GM21447 (cell line): ENCODE measurements around the gene PRKCD.

Experiments
- ATAC-seq: cut with Tn5 transposase; IDR thresholded peaks from one replicate; pipeline ENCODE4 v1.9.1; 2021; ENCODE audit not compliant: unreplicated experiment

Gene PRKCD

GRCh38 chr3:53213276-53213675, 52.3 kb downstream of the PRKCD start:
- ATAC-seq, result no peak

- ATAC-seq, result no peak
These were observed 54.8 kb downstream of the PRKCD start for GRCh38 chr3:53215816-53216215.

DNA sequence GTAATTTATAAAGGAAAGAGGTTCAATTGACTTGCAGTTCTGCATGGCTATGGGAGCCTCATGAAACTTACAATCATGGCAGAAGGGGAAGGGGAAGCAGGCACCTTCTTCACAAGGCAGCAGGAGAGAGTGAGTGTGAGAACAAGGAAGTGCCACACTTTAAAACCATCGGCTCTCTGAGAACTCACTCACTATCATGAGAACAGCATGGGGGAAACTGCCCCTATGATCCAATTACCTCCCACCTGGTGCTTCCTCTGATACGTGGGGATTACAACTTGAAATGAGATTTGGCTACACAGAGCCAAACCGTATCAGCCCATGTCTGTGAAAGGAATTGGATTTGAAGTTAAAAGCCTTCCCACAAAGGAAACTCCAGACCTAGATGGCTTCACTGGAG, 55.7 kb downstream of the PRKCD start:
- no peak for ATAC-seq

GRCh38 chr3:53217175-53217574, 56.2 kb downstream of the PRKCD start:
- ATAC-seq, result no peak

DNA sequence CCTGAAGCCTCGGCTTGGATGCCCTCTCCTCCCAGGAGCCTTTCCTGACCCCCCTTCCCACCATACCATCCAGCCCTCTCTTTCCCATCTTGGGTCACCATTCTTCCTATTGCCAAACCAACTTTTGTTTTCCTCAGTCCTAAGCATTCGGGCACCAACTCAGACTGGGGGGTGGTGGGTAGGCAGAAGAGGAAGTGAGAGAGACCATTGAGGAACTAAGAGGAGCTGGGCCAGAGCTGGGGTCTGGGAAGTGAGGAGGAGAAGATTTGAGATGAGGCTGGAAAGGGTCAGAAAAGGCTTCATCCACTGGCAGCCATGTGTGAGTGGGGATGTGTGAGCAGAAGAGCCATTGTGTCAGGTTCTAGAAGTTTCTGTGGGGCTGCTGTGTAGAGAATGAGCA, 57.1 kb downstream of the PRKCD start:
- ATAC-seq, result peak; percentile 42

GRCh38 chr3:53219895-53220483, 59.0 kb downstream of the PRKCD start:
- ATAC-seq, result peak; percentile 76

GRCh38 chr3:53221345-53221744, 60.3 kb downstream of the PRKCD start:
- ATAC-seq, result no peak

DNA sequence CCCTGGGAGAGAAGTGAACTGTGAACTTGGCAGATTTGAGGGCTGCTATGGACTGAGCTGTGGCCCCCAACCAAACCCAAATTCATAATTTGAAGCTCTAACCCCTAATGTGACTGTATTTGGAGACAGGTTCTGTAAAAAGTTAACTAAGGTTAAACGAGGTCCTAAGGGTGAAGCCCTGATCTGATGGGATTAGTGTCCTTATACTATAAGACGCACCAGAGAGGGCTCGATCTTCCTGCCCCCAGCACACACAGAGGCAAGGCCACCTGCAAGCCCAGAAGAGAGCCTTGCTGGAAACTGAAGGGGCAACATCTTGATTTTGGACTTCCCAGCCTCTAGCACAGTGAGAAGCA, 60.8 kb downstream of the PRKCD start:
- no peak for ATAC-seq

GRCh38 chr3:53222183-53222901, 61.3 kb downstream of the PRKCD start:
- no peak for ATAC-seq

- no peak for ATAC-seq
These were observed 62.0 kb downstream of the PRKCD start for GRCh38 chr3:53223025-53223424.

- ATAC-seq, result no peak
These were observed 62.5 kb downstream of the PRKCD start for GRCh38 chr3:53223541-53223966.

- ATAC-seq, result no peak
These were observed 63.0 kb downstream of the PRKCD start for GRCh38 chr3:53224026-53224425.

- ATAC-seq, result no peak
These were observed 63.5 kb downstream of the PRKCD start for GRCh38 chr3:53224536-53224935.

DNA sequence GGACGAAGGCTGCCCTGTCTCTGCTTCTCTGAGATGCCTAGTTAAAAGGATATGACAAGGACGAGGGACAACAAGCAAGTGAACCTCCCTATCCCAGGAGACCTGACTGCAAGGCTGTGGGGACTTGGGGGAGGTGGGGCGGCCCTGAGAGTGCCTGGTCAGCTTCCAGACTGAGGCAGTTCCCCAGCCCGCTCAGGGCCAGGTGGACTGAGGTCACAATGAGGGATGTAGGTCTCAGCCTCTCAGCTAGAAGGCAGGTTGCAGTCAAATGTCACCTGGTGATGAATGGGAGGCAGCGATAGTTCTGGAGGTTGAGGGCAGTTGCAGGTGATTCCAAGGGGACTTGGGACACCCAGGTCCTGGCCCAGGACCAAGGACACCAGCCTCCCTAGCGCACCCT, 64.2 kb downstream of the PRKCD start:
- no peak for ATAC-seq

DNA sequence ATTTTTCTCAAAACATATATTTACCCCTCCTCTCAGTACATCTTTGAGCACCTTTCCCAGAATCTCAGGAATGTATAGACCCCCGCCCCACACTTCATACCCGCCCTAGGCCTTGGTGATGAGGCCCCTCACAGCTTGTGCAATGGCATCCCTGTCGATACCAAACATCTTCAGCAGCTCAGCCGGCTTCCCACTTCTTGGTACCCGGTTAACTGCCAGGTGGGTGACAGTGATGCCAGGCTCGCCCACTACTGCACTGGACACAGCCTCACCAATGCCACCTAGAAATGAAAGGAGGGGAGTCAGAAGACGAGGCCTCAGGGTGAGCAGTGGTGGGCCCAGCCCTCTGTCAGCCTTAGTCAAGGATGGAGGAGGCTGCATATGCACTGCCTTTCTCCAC, 64.6 kb downstream of the PRKCD start:
- no peak for ATAC-seq

- ATAC-seq, result no peak
These were observed 65.3 kb downstream of the PRKCD start for GRCh38 chr3:53226142-53226840.

- ATAC-seq, result no peak
These were observed 65.9 kb downstream of the PRKCD start for GRCh38 chr3:53226841-53227407.

DNA sequence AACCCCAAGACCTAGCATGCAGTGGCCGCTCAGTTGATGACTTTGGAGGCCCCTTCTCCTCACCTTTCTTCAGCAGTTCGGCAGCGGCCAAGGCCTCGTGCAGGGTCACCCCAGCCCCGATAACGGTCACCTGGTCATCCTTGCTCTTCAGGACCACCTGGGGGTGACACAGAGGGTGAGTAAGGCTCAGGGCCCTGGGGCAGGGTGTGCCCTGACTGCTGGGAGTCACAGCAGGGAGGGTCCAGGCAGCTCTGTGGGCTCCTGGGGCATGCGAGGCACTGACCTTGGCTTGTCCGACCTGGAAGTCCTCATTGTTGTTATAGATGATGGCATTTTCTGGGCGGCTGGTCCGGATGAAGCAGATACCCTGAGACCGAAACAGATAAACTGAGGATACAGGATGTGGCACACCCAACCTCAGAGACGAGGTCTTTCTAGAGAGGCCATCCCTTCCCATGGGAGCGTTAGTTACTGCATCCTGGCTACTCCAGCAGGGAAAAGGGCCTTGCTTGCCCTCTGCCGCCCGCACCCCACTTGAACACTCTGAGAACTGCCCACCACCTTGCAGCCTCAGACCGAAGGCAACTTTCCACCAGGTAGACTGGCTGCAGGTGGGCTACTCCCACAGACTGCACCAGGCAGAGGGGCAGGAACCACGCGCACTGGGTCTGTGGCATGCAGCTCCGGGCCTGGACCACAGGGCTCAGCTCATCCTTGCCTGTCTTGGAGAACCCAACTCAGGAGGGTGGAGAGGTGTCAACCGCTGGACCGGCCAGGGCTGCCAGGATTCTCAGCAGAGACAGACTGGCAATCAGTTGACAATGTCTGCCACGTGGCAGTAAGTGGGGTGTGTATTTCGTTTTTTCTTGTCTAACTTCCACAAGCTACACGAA, 67.2 kb downstream of the PRKCD start:
- ATAC-seq, result no peak

DNA sequence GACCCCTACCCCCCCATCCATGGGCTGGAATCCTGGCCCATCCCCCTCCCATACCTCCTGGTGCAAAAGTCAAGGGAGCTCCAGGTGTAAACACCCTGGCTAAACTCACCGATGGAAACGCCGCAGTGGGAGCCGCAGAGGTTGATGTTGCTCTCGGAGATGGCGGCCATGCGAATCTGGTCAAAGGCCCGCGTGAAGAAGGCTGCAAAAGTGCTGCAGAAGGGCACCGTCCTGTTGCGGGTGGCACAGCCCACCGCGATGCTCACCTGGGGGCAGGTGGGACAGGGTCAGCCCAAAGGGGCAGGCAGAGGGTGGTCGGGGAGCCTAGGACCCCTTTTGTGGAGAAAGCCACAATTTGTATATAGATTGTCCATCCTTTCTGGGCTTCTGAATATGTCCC, 68.2 kb downstream of the PRKCD start:
- ATAC-seq, result no peak

DNA sequence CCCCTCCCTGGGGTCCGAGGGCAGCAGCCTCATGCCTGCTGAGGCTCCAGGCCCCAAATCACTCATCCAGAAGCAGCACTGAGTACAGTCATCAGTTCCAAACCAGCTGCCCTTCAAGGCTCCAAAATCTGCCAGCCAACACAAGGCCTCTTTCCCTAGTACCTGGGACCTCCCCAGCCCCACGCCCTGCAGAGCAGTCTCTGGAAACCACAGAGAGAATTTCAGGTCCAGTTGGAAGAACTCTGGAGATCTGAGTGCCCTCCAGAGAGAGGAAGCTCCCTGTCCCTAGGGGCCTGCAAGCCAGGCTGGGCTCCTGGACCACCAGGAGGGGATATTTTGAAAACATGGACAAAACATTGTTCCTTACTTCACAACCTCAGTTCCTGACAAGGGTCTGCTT, 68.6 kb downstream of the PRKCD start:
- no peak for ATAC-seq

DNA sequence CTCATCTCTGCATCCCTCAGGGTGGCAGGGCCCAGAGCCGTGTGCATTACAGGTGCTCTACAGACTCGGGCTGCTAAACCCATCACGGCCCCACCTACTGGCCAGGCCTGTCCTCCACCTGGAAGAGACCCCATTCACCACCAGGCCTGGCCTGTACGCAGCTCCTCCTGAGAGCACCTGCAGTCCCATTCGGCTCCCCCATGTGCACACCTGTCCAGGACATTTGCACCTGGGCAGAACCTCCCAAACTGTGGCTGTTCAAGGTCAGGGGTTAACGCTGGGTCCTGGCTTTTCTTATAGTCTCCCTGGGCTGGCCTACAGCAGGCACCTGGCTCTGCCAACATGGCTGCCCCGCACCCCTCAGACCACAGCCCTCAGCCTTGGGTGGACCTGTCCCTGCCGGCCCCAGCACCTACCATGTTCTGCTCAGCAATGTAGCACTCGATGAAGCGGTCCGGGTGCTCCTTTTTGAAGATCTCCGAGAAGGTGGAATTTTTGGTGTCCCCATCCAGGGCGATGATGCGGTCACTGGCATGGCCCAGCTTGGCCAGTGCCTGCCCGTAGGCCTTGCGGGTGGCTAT, 69.1 kb downstream of the PRKCD start:
- no peak for ATAC-seq
